ENCODE results near the gene SPON1.

DNA sequence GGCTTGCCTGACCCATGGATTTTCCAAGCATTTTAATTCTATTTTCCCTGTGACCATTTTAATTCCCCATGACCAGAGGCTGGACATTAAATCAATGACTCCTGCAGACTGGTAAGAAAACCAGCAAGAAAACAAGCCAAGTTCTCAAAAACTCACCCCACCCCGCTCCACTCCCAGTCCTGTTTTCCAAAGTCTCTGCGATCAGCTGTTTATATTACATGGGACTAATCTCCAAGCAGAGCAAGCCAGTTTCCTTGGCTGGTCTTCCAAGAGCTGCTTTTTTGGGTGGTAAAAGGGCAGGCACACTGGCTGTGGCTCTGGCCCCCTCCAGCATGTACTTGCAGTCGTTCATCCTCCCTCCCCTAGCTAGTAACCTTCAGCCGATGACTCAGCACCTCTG lies 298.5 kb downstream of the SPON1 start:
- TF ChIP-seq, protein P1, sequence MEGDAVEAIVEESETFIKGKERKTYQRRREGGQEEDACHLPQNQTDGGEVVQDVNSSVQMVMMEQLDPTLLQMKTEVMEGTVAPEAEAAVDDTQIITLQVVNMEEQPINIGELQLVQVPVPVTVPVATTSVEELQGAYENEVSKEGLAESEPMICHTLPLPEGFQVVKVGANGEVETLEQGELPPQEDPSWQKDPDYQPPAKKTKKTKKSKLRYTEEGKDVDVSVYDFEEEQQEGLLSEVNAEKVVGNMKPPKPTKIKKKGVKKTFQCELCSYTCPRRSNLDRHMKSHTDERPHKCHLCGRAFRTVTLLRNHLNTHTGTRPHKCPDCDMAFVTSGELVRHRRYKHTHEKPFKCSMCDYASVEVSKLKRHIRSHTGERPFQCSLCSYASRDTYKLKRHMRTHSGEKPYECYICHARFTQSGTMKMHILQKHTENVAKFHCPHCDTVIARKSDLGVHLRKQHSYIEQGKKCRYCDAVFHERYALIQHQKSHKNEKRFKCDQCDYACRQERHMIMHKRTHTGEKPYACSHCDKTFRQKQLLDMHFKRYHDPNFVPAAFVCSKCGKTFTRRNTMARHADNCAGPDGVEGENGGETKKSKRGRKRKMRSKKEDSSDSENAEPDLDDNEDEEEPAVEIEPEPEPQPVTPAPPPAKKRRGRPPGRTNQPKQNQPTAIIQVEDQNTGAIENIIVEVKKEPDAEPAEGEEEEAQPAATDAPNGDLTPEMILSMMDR (IDR thresholded peaks at IDR 0.05): no peak
- no peak for TF ChIP-seq SIN3A (IDR thresholded peaks at IDR 0.05; ENCODE audit: borderline replicate concordance, insufficient read depth, low read depth, low read length)
